Stimulated activated naive CD4-positive, alpha-beta T cell treated with Interleukin-2 at 50 U/mL for 16 hours (primary cell): ENCODE data around the gene PCCA.
"Not testable (repeated sequence)": the region's sequence is repeated elsewhere in the genome, so short reads cannot be mapped to it uniquely, and the experiment has no call there.

Experiments
- DNase-seq: peaks from one replicate; lab custom pipeline; 2025; lab: John Stamatoyannopoulos, UW

PCCA gene

DNA sequence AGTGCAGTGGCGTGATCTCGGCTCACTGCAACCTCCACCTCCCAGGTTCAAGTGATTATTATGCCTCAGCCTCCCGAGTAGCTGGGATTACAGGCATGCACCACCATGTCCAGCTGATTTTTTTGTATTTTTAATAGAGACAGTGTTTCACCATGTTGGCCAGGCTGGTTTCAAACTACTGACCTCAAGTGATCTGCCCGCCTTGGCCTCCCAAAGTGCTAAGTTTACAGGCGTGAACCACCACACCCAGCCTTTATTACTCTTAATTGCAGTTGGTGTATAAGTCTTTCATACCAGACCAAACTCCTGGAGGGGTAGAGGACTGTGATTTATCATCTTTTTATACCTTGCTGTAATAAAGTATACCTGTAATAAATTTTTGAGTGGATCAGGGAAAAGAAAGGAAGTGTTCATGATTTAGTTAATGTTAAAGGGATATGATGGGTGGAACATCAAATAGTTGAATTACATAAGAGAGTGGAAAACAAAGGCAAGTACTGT, 52.6 kb downstream of the PCCA start:
- DNase-seq: not testable (repeated sequence)

DNA sequence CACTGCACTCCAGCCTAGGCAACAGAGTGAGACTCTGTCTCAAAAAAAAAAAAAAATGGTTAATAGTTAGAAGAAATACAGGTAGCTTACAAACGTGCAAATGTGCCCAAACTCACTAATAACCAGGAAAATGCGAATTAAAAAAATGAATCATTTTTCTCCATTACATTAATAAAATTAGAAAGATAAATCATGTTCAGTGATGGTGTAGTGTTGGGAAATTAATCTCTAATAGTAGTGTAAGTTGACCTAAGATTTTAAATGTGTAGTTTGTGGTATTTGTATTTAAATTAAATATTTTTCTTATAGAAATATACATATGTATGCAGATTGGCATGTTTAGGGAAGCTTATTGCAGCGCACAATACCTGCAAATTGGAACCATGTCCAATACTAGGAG, 57.6 kb downstream of the PCCA start:
- no peak for DNase-seq

DNA sequence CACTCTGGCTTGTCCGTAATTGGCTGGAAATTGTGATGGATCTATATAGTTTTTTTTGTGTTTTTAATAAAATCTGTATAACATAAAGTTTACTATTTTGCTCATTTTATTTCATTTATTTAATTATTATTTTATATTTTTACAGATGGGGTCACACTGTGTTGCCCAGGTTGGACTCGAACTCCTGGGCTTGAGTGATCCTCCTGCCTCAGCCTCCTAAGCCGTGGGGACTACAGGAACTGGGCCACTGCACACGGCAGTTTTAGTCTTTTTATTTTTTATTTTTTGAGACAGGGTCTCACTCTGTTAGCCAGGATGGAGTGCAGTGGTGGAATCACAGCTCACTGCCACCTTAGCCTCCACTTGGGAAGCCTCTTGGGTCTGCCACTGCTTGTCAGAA, 58.9 kb downstream of the PCCA start:
- DNase-seq: no peak

DNA sequence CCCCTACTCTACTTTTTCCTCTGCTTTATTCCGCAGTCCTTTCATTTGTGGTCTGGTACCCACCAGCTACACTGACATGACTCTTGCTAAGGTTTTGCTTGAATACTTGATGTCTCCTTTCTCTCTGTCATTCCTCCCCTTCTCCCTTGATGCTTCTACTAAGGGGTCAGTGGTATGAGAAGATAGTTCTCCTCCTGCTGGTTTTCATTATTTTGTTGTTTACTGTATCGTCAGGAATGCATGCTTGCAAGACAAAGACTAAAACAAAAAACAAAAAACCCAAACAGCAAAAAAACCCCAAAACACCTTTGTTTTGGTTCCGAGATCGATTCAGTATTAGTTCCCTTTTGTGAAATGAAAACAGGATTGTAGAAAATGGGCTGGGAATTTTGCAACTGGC, 59.5 kb downstream of the PCCA start:
- DNase-seq: no peak

DNA sequence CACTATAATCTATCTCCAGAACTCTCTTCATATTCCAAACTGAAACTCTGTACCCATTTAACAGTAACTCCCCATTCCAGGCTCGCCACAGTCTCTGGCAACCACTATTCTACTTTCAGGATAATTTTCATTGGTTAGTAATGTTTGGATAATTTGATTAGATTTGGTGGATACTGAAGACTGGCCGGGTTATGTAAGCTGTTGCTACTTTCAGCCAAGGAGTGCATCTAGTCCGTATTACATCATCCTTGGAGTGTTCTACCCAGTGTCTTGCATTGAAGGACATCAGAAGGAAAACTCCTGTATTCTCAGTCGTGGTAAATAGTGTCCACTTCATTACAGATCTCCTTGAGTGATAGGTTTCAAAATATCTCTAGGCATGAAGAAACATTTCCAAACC, 60.5 kb downstream of the PCCA start:
- DNase-seq: no peak

DNA sequence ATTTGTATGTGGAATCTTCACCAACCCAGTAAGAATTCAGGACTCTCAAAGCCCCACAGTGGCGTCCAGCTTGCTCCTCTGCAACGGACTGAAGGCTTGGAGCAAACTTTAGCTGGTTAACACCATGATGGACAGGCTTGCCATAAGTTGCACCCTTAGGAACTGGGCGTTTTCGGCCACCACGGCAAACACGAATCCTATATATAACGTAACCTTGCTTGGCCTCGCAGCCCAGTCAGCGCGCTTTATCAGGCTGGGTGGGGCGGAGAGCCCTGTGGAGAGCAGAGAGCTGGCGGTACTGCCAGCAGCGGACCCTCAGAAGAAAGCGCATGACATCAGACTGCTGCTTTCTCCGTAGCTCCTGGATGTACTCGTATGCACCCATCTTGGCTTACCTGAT, 61.8 kb downstream of the PCCA start:
- not testable (repeated sequence) for DNase-seq

DNA sequence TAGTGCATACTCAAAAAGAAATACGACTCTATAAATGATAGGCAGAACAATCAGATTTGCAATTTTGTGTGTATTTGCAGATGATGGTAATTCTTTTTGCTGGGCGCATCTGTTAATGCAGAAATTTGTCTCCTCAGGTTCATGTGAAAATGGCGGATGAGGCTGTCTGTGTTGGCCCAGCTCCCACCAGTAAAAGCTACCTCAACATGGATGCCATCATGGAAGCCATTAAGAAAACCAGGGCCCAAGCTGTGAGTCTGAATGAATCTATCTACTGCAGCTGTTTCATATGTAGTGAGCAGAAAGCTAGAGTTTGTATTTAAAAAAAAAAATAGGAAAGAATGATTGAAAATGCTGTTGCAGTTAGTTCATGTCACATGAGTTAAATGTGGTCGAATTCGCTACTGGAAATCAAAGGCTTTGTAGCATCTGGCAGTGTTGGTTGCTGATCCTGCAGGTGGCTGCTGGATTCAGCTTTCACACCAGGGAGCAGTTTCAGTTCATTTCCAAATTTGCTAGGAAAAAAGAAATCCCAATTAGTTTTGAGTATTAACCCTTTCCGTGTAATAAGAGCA, 66.0 kb downstream of the PCCA start:
- no peak for DNase-seq

DNA sequence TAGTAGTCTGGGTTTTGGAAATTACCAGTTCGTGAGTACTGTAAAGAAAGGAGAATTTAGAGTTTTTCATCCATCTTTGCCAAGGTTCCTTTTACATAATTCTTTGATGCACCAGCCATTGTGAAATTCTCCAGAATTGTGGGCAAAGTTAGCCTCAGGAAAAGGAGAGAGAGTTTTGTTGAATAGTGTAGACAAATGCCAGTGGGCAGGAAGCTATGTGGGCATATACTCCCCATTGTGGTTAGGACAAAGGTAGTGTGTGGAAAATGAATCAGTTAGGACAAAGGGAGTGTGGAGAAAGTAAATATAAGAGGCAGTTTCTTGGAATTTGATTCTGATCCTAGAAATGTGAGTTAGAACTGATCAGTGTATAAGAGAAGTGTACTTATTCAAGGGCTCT, 67.9 kb downstream of the PCCA start:
- DNase-seq: no peak

DNA sequence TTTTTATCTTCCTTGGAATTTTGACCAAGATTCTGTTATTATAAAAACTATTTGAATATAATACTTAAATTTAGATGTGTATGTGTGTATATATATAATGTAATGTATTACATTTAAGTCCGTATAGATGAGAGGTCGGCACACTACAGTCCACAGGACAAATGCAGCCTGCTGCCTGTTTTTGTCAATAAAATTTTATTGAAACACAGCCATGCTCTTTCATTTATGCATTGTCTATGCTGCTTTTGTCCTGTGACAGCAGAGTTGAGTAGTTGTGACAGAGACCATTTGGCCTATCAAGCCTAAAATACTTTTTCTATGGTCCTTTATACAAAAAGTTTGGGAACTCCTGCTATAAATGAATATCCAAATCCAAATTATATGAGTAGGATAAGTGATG, 69.7 kb downstream of the PCCA start:
- DNase-seq: no peak

DNA sequence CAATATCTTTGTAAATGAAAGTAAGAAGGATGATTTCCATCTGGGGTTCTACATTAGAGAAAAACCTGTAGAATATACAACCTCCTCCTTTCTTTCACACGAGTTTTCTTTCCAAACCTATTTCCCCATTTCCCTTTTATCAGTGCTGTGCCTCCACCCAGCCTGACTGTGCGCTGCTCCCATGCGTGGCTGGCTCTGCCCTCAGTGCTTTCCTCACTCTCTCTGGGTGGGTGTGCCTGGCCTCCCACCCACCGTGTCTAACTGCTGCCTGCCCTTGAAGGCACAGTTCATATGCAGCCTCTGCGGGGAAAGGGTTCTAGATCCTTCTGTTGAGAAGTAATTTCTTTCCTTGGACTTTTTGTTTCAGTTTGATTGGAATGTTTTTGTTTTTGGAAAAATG, 70.7 kb downstream of the PCCA start:
- no peak for DNase-seq

DNA sequence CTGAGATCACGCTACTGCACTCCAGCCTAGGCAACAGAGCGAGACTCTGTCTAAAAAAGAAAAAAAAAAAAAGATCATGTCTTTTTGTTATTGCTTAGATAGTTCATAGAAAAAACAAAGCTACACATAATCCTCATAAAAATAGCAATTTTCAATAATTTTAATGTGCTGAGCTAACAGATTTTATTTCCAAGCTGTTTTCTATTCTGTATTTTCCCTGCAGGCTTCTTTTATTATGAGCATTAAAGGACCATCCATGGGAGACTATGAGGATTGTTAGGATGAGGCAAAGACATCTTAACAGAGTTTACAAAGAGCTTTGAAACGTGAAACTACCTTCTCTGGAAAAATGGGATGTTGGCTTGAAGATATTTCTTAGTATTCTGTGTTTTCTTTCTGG, 71.6 kb downstream of the PCCA start:
- no peak for DNase-seq

DNA sequence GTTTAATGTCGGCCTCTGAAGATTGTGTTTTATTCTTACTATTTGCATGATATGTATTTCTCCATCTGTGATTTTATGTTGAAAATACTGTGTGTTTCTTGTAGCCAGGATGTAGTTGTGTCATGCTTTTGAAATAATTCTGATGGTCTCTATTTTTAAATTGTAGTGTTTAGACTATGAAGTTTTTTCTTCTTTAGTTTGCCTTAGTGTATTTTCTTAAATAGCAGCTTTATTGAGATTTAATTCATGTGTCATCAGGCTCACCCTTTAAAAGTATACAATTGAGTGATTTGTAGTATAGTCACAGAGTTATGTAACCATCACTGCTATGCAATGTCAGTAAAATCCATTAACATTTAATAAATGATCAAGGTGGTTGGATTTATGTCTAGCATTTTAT, 74.5 kb downstream of the PCCA start:
- DNase-seq: no peak

DNA sequence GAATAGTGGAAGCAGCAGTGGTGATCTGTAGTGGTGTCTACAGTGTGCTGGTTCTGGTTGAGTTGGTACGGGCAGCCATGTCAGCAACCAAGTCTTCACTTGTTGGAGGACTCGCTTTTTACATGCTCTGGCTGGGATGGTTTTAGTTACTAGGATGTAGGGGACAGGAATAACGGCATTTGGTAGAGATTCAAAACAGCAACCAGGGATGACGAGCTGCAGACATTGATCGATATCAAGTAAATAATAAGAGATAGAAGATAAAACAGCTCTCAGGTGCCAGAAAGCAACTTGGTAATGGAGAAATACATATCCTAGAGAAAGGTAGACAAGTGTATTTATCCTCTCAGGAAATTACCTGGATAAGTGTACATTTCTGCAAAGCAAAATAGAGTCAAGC, 84.3 kb downstream of the PCCA start:
- no peak for DNase-seq

DNA sequence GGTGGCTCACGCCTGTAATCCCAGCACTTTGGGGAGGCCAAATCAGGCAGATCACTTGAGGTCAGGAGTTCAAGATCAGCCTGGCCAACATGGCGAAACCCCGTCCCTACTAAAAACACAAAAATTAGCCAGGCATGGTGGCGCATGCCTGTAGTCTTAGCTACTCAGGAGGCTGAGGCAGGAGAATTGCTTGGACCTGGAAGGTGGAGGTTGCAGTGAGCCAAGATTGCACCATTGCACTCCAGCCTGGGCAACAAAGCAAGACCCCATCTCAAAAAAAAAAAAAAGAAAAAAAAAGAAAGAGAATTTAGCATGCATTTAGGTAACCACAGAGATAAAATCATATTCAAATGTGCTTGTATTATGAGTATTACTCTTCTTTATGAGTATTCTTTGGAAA, 85.6 kb downstream of the PCCA start:
- not testable (repeated sequence) for DNase-seq

DNA sequence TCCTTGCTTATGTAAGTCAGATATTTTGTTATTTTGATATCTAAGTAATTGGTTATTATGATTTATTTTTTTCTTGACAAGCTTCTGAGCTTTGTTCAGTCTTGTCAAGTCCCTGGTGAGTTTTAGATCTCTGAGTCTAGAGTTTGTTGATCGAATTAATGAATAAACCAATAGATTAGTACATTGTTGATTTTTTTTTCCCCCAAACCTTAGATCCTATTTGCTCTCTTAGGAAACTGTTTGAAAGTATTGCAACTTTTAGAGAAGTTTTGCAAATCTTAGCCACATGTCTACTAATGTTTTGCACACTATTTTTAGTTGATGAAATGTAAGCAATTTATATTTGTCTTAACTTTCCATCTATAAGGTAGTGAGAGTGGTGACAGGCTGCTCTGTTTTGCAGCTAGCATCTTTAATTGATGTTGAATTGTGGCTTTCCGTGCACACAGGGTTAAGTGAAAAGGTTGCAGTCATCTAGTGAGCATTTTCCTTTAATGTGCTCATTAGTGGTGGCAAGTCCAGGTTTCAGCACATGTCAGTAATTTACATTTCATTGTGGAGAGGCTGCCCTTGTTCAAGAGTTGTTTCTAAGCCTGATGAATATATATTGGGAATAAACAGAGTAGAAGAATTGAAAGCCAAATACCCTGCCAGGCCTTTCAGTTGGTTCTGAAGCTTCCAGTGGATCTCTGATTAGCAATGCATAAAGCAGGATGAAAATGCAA, 86.3 kb downstream of the PCCA start:
- no peak for DNase-seq

DNA sequence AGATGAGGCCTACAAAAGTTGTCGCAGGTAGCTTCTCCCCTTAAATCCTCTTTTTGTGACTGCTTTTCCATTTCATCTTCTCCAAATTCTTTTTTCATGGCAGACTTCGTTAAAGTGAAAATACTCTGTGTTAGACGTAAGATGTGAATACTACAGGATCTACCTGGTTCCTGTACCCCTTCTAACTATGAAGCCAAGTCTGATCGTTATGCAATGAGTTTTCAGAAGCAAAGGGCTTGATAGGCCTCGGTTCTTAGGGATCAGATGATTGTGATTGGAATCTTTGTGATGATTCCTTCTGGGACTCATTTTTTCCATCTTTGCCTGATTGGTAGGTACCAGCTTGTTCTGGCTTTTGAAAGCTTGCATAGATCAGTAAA, 86.9 kb downstream of the PCCA start:
- DNase-seq: no peak

DNA sequence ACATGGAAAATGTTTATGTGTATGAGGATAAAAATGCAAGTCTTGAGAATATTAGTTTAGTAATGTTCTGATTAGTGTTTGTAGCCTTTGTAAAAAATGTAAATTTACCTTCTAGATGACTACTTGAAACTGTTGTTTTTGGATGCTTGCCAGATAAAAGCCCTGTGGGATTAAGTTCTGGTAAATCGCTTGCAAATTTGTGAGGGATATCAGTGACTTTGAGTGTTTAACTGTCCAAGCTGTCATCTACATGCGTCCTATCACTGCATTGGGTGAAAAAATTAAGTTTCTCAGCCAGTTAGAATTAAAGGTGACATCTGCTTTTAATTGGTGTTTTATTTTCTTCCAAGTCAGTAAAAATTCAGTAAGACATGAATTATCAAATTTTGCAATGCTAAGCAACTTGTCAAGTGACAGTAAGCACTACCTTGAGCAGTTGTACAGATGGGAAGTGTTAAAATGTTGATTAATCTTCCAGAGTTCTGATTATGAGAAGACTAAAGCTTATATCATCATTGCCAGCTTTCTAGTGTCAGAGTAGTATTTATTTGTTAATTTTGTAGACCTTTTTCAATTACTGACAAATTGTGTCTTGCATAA, 88.0 kb downstream of the PCCA start:
- no peak for DNase-seq

DNA sequence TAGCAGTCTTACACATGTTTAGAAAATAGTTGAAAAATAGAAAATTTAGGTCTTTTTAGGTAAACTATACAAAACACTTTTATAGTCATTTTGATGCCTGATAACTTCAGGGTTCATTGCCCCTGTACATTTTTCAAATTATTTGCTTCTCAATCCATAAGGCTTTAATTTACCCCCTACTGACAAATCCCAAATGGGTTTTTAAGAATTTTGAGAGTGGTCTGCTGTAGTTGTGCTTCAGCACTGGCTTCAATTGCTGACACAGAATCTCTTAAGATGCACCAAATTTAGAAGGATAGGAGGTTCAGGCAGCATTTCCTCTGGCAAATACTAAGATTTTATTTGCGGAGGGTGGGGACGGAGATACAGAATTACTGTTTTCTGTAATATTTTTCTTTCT, 89.4 kb downstream of the PCCA start:
- no peak for DNase-seq

DNA sequence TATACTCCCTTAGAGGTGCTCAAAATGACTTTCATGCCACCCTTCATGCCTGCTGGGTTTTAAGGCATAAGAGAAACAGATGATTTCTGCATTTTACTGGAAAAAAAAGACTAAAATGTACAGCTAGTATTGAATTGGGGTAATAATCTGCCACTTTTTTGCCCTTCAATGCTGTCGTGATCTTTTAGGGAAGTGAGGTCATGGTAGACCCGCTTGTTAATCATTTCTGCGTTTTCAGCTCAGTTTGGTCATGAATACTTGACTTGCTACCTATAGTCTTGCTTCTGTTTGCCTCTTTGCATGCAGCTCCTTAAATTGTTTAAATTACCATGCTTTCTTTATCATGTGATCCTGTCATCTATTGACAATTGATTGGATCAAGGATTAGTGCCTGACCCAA, 90.4 kb downstream of the PCCA start:
- no peak for DNase-seq

DNA sequence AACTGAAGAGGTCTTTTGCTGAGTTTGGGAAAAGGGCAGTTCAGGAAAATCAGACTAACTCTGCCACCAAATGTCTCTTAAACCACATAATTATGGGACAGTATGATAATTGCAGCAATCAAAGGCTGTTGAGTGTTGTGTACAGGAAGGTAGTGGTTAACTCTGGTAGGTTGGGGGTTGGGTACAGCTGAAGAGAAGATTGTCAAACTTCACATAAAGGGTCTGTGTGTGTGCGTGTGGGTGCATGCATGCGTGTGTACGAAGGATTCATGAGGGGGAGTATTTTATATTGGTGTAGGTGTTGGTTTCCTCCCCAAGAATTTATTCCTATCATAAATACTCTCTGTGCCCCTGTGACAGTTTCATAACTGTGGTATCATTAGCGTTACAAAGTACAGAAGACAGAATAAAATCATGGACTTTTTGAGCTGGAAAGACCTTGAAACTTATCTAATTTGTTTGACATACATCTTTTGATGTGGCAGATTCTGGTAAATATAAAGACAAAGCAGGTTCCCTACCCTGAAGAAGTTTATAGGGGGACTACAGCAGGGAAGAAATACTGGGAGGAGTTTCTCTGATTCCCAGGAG, 94.1 kb downstream of the PCCA start:
- no peak for DNase-seq

DNA sequence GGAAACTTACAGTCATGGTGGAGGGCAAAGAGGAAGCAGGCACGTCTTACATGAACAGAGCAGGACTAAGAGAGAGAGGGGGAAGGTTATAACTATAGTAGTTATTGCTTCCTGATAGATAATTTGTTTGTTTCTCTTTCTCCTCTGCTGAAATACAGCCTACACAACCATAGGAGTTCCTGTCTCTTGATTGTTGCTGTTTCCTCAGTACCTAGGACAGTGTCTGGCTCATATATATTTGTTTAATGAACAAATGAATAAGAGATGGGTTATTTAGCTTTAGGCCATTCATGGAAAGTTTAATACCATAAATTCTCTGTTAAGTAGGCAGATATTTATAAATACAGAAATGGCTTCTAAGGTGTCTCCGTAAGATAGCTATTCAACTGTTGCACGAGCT, 95.2 kb downstream of the PCCA start:
- DNase-seq: no peak

DNA sequence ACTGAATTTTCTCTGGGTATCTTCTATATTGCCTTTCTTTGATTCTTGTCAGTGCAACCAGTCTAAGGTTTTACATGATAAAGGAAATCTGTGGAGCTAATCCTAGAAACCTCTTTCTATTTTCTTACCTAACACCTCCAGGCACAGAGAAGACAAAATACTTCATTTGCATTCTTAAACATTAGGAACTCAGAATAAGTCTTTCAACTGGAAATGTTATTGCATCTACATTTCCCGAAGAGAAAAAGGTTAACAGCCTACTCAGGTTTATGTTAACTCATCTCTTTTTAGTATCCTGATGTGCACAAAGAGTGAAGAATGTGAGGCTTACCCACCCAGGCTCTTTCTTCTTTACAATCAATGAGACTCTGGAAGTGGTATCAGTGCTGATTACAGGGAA, 106.7 kb downstream of the PCCA start:
- no peak for DNase-seq

DNA sequence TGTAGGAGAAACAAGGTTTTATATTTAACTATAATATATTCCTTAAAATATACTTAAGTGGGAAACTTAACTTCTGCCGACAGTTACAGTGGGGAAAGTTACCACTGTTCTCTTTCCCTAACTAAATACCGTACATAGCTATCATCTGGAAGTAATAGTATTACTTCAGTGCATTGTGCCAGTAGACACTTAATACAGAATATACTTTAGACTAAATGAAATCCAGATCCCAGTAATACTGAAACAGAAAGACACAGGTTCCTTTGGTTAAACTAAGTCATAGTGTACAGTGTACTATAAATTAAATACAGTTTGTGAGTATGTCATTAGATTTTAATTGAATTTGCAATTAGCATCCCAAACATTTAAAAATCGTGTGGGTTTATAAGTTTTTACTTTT, 107.5 kb downstream of the PCCA start:
- no peak for DNase-seq
